Gastroesophageal sphincter (tissue), 4 donors: ENCODE results near the gene CTNNBL1. TPM values are rescaled to one million over a fixed set of nuclear protein-coding genes. Genes with fewer than 3 reads are reported as not detected.

Experiments
- ATAC-seq: fragments of 150-250 bp; one replicate; pipeline ENCODE4 v1.9.1; 2016; ENCODE audit warnings: mild to moderate bottlenecking, moderate library complexity
- H3K27ac ChIP-seq, 4 donors: fragments of 200-600 bp; sonication (generic) in 3 of 4; 1 replicate in 3 of 4; 2 replicates in 1 of 4; pipeline ENCODE4 v1.5.1; 2016 to 2019
- H3K27me3 ChIP-seq: fragments of 200-600 bp; sonication (generic); one replicate; pipeline ENCODE4 v1.5.1; 2019
- H3K36me3 ChIP-seq, 2 donors: fragments of 200-600 bp; sonication (generic); one replicate each; pipeline ENCODE4 v1.5.1; 2019; ENCODE audit warnings: control low read depth in 1 of 2
- H3K4me1 ChIP-seq, 3 donors: fragments of 200-600 bp; sonication (generic); 1 replicate in 2 of 3; 2 replicates in 1 of 3; pipeline ENCODE4 v1.5.1; 2016 to 2019; ENCODE audit warnings: control low read depth in 2 of 3
- H3K4me3 ChIP-seq, 2 donors: fragments of 200-600 bp; sonication (generic); one replicate each; pipeline ENCODE4 v1.5.1; 2019; ENCODE audit warnings: mild to moderate bottlenecking in 1 of 2, moderate library complexity in 1 of 2
- H3K9me3 ChIP-seq, 3 donors: fragments of 200-600 bp; sonication (generic); one replicate each; pipeline ENCODE4 v1.5.1; 2017 to 2019; ENCODE audit warnings: control low read depth in 2 of 3
- EP300 ChIP-seq: sonication (generic); formaldehyde crosslinking; IDR thresholded peaks from one replicate; pipeline ENCODE4 v1.6.1; 2017; ENCODE audit warnings: antibody characterized with exemption, mild to moderate bottlenecking
- POLR2A ChIP-seq, 2 donors: fragments of 450-650 bp; IDR thresholded peaks; one replicate each; pipeline ENCODE4 v1.6.1; 2017; ENCODE audit warnings: antibody characterized with exemption in 2 of 2, mild to moderate bottlenecking in 2 of 2, moderate library complexity in 1 of 2
- POLR2AphosphoS5 ChIP-seq: sonication (generic); formaldehyde crosslinking; IDR thresholded peaks from one replicate; pipeline ENCODE4 v1.6.1; 2017; ENCODE audit warnings: antibody characterized with exemption
- WGBS, 2 donors: methylation state at CpG; one replicate each; pipeline ENCODE4 v1.1.5; 2018; ENCODE audit warnings: low coverage in 1 of 2; 5-methylcytosine and 5-hydroxymethylcytosine counted together
- total RNA-seq, 4 donors: library from RNA; depleted of rRNA; stranded (reverse); fragments of >200 nt; gene quantifications; one replicate each; pipeline ENCODE4 v1.1.0, GENCODE V29; 2016
- TF ChIP-seq, protein P1 (sequence below), 4 experiments: fragments of 200-600 bp in 2 of 4; fragments of 450-650 bp in 2 of 4; sonication (generic) in 1 of 4; IDR thresholded peaks; one replicate each; pipeline ENCODE4 v1.5.1; 2017 to 2019; ENCODE audit warnings: antibody characterized with exemption in 4 of 4, mild to moderate bottlenecking in 2 of 4, moderate library complexity in 2 of 4

The CTNNBL1 gene
- total RNA-seq, 4 donors from 2014 or later, result 43.8 to 58.4 (median 47.1) TPM

DNA sequence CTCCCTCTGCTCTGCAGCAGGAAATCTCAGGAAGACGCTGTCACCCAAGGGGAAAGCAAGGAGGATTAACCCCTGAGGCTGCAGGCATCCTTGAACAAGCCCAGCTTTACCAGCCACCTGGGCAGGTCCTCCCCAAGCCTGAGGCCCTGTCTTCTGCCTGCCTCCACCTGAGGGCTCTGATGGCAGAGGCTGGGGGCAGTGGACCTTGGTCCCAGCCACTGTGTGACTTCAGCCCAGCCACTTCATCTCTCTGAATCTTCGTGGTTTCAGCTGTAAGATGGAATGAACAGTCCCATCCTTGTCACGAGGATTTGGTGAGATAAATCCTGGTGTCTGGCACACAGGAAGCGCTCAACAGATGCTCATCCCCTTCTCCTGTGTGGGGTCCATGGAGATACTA lies 200.6 kb downstream of the CTNNBL1 start:
- H3K27me3 ChIP-seq, result no peaks in the 10 kb centered on the region
- H3K4me3 ChIP-seq, result no peak overlapping the region
- no peak overlapping the region for H3K27ac ChIP-seq
- H3K36me3 ChIP-seq, result no peaks in the 10 kb centered on the region
- WGBS, 2 donors, result 100% methylated on average over 1 of the region's 4 CpGs; no CpG with 5 or more reads in 1 of the 2 donors
- H3K4me1 ChIP-seq, result peaks cover 0 to 27% (median 0%) of the 10 kb centered on the region in 3 donors
- H3K9me3 ChIP-seq, result no peaks in the 10 kb centered on the region
- no peak for TF ChIP-seq POLR2AphosphoS5
- no peak for TF ChIP-seq POLR2A (IDR thresholded peaks at IDR 0.05)
- no peak for TF ChIP-seq EP300
- TF ChIP-seq, protein P1, sequence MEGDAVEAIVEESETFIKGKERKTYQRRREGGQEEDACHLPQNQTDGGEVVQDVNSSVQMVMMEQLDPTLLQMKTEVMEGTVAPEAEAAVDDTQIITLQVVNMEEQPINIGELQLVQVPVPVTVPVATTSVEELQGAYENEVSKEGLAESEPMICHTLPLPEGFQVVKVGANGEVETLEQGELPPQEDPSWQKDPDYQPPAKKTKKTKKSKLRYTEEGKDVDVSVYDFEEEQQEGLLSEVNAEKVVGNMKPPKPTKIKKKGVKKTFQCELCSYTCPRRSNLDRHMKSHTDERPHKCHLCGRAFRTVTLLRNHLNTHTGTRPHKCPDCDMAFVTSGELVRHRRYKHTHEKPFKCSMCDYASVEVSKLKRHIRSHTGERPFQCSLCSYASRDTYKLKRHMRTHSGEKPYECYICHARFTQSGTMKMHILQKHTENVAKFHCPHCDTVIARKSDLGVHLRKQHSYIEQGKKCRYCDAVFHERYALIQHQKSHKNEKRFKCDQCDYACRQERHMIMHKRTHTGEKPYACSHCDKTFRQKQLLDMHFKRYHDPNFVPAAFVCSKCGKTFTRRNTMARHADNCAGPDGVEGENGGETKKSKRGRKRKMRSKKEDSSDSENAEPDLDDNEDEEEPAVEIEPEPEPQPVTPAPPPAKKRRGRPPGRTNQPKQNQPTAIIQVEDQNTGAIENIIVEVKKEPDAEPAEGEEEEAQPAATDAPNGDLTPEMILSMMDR (IDR thresholded peaks at IDR 0.05), result no peak
- no peak for ATAC-seq

DNA sequence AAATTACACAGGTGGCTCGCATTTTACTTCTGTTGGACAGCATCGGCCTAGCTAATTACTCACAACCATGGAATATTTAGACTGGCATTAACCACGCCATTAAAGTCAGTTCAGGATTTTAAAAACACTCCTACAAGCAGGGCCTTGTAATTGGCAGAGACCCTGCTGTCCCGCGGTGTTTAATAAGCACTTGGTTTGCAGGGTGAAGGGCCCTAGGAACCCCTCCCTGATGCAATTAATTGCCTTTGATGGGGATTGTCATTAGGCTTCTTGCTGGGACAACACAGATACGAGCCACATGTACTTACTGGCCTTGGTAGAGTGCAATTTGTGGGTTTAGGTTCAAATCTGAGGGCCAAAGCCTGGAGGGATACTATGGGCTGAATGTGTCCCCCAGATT lies 201.3 kb downstream of the CTNNBL1 start:
- H3K9me3 ChIP-seq, result no peaks in the 10 kb centered on the region
- H3K27ac ChIP-seq, result no peak overlapping the region
- H3K36me3 ChIP-seq, result no peaks in the 10 kb centered on the region
- WGBS, 2 donors, result 93 to 97% methylated on average over 3 to 4 of the region's 6 CpGs
- H3K4me3 ChIP-seq, result no peak overlapping the region
- no peak for TF ChIP-seq EP300
- TF ChIP-seq POLR2A (IDR thresholded peaks at IDR 0.05), result no peak
- no peak for ATAC-seq
- H3K4me1 ChIP-seq, result peaks cover 0 to 27% (median 0%) of the 10 kb centered on the region in 3 donors
- no peaks in the 10 kb centered on the region for H3K27me3 ChIP-seq

DNA sequence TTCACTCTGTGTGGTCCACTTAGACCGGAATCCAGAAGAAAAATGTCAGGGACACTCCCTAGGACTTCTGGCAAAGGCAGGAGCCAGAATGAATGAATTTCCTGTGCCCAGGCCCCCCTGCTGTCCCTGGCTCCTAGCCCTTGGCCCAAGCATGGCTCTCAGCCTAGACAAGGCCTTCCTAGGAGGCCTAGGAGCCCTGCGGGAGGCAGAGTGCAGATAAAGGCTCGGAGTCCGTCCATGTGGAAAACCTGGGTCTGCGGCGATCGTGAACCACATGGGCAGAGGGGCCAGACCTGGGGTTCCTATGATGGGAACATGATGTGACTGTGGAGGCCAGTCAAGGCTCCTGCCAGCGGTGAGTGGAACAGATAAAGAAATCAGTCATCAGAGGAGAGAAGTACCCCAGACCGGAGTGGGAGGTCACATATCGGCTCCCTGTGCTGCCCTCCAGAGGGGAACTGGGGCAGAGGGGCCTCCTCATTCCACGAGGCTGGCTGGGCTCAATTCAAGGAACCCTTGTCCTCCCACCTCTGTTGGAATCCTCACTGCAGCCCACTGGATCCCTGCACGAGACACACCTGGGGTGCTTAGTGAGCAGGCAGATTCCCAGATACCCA lies 203.2 kb downstream of the CTNNBL1 start:
- Histone ChIP-seq H3K9me3 (no peaks in the 10 kb centered on the region), H3K4me3 (no peak overlapping the region), H3K4me1 (peaks cover 0 to 33% (median 0%) of the 10 kb centered on the region in 3 donors), H3K36me3 (no peaks in the 10 kb centered on the region), H3K27ac (no peak overlapping the region), H3K27me3 (peaks cover 12% of the 10 kb centered on the region)
- TF ChIP-seq, protein P1 (IDR thresholded peaks at IDR 0.05), result no peak
- TF ChIP-seq EP300, result no peak
- no peak for TF ChIP-seq POLR2A (IDR thresholded peaks at IDR 0.05)
- no peak for TF ChIP-seq POLR2AphosphoS5
- WGBS, 2 donors, result 63% methylated on average over 5 of the region's 12 CpGs; no CpG with 5 or more reads in 1 of the 2 donors
- no peak for ATAC-seq

DNA sequence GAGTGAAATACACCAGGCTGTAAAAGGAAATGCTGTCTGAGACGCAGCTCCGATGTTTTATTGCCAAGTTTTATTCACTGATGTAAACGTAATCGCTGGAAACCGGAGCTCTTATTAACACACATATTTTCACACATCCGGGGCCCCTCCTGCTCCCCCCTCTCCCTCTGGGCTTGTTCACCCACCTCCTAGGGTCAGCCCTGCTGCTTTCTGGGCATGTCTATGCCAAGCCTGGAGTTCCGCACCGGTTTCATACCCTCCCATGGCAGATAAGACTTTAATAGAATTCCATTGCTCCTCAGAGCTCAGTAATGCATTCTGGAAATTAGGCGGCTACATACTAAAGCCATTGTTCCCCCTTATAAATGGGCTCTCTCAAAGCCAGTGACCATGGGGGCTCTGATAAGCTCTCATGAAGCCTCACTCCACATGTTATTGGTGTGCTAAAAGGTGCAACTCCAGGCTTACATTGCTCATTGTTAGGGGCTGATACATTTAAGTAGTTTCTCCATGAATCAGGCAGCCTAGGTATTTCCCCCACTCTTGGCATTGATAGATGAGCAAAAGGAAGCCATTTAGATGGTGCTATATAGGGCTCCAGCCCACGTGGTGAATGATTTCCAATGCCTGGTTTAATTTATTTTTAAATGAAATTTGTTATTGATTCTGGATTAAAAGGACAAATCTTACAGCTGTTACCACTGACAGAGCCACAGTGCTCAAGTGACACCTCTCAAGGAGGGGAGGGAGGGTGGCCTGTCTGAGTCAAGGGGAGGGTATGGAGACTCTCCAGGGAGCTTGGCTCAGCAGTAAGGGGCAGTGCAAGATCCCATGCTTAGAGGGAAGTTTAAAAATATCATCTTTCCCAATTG lies 204.6 kb downstream of the CTNNBL1 start:
- H3K27ac ChIP-seq, result peak overlapping the region in 3 of 4 donors; percentile 1 to 23 (median 10)
- no peaks in the 10 kb centered on the region for H3K36me3 ChIP-seq
- no peak overlapping the region for H3K4me3 ChIP-seq
- H3K4me1 ChIP-seq, result peaks cover 0 to 47% (median 11%) of the 10 kb centered on the region in 3 donors
- no peak for ATAC-seq
- WGBS, 2 donors, result 10 to 42% methylated on average over 9 of the region's 10 CpGs
- H3K9me3 ChIP-seq, result no peaks in the 10 kb centered on the region
- no peak for TF ChIP-seq POLR2AphosphoS5
- H3K27me3 ChIP-seq, result peaks cover 26% of the 10 kb centered on the region

DNA sequence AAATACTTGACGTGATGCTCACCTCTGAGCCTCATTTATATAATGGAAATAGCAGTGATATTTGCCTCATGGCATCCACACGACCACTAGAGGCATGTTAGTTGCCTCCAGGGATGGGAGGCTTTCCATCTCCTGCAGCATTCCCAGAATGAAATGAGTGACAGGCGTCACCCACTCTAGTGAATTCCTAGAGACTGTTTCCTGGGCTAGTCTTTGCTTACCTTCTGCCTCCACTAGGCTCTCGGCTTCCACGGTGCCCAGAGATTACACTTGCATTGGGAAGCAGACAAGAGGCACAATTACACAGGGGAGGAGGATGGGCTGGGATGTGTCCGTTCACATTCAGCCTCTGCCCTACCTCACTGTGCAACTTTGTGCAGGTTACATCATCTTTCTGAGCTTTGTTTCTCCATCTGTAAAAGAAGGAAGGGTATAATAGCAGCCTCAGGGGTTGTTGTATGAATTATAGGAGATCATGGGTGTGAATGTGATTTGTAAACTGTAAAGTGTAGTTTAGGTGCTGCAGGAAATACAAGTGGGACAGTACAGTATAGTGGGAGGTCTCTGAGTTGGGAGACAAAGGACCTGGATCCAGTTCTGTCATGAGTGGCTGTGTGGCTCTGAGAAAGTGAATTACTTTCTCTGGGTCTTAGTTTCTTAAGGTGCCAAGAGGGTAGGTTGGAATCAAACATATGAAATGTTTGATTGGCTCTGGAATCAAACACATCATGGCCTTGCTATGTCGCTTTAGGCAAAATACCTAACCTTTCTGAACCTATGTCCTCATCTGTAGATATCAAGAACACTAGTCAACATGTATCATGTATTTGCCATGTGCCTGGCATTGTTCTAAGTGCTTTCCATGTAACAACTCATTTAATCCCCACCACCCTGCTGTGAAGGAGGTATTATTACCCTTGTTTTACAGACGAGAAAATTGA lies 205.5 kb downstream of the CTNNBL1 start:
- Histone ChIP-seq H3K27me3 (peaks cover 35% of the 10 kb centered on the region), H3K4me1 (peaks cover 0 to 56% (median 11%) of the 10 kb centered on the region in 3 donors), H3K36me3 (no peaks in the 10 kb centered on the region), H3K4me3 (no peak overlapping the region), H3K27ac (no peak overlapping the region), H3K9me3 (no peaks in the 10 kb centered on the region)
- TF ChIP-seq POLR2AphosphoS5 (no peak), EP300 (no peak), POLR2A (IDR thresholded peaks at IDR 0.05) (no peak)
- TF ChIP-seq, protein P1 (IDR thresholded peaks at IDR 0.05), result no peak
- WGBS, 2 donors, result 43 to 80% methylated on average over 4 to 5 of the region's 8 CpGs
- no peak for ATAC-seq
